CD4-positive, alpha-beta T cell treated with Interferon gamma for 1 hour (primary cell): Measurements from ENCODE around the gene SIX6.
"Not testable (repeated sequence)": the region's sequence is repeated elsewhere in the genome, so short reads cannot be mapped to it uniquely, and the experiment has no call there.

Experiments
- DNase-seq: peaks from one replicate; pipeline ENCODE4 v3.0.0-alpha.2; 2020

Gene SIX6

DNA sequence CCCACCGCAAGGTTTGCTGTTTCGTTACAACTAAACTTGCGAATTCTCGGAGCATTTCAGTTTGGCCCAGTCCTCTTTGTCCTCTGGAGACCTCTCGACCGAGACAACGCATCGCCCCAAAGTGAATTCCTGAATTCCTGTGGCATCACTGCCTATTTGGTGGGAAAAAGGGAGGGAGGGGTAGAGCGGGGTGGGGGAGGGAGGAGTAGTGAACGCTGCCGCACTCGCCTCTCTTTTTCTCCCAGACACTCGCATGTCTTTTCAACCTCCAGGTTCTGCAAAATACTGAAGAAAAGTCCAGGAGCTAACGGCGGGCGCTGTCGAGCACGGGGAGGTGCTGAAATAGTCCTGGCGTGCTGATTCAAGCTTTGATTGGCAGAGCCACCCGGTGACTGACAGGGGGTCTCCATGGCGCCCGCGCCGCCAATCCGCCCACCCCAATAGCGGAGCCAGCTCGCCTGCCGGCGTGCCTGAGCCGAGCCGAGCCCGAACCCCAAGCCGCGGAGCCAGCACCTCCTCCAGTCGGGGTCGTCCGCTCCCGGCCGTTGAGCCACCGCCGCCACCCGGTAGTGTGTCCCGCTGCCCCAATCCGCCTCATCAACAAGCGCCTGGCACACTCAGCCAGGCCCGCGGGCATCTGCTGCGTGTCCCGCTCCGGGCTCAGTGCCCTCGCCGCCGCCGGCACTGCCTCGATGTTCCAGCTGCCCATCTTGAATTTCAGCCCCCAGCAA, at the start of gene SIX6:
Gene SIX6, plus strand, starts transcription at position 440 of the 731 bp plus-strand sequence. Its CDS starts 253 bp downstream, at position 693.
- no peak for DNase-seq

DNA sequence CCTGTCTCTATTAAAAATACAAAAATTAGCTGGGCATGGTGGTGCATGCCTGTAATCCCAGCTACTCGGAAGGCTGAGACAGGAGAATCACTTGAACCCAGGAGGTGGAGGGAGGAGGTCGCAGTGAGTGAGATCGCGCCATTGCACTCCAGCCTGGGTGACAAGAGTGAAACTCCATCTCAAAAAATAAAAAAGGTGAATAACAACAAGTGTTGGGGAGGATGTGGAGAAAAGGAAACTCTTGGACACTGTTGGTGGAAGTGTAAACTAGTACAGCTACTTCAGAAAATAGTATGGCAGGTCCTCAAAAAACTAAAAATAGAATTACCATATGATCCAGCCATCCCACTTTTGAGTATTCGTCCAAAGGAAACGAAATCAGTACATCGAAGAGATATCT, 28.7 kb upstream of the SIX6 start:
- not testable (repeated sequence) for DNase-seq

DNA sequence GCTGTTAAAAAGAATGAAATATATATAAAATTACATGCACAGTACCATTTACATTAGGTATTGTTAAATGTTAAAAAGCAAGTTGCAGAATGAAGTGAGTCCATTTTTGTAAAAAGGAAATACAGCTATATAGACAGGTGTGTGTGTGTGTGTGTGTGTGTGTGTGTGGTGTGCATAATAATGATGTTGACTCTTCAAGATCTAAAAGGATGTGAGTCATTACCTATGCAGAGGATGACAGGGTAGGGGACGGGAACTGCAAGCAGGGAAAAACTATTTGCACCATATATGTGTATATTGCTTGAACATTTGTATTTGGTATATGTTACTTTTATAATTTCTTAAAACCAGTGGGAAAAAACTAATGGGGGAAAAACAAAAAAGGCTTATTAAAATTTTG, 26.2 kb upstream of the SIX6 start:
- DNase-seq, result no peak

DNA sequence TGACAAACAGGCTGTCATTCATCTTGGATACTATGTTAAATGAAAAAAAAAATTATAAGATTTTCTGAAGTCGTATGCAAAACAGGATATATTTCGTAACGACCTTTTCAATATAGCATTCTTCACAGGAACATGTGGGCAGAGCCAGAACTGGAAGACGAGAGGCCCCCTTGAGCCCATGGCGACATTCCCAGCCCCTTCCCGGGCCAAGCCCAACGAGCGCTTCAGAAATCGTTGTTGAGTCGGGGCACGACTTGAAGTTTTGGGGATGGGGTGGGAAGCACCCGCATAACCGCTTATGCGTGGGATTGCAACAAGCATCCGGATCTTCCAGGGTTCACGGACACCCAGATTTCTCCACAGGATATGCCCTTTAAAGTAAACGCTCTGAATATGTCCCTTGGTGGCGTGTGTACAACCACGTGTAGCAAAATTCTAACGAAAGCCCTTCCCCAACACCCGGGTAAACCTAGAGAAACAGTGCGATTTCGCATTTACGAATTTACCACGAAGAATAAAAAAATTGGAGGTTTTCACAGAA, 23.8 kb upstream of the SIX6 start:
- DNase-seq, result no peak

DNA sequence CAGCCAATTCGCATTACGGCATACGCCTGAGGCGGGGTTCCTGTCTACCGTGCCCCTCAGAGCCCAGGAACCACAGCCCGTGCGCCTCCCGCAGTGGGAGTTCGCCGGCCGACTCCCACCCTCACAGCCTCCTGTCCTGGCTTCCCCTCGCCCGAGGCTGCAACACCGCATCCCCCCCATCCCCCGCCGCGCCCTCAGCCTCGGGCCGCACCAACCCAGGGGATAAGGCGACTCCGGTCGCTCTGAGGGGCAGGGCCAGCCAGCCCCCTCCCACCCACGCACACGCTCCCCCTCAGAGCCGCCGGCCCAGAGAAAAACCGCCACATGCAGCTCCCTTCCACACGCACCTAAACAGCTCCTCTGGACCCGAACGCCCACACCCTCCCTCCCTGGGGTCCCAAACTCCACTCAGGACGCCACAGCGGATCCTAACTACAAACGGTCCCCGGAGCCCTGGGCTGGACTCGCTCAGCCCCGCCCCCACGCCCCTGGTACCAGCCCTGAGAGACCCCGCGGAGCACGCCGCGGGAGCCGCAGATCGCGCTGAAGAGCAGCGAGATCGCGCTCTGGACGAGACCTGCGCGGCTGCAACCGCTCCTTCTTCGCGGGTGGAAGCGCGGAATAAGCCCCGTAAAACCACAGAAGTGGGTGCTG, 23.2 kb upstream of the SIX6 start, which contains the start of gene C14orf39:
Gene C14orf39, minus strand, starts transcription at position 466 of the 654 bp plus-strand sequence. CDS start 985 bp downstream, outside the sequence.
- no peak for DNase-seq

DNA sequence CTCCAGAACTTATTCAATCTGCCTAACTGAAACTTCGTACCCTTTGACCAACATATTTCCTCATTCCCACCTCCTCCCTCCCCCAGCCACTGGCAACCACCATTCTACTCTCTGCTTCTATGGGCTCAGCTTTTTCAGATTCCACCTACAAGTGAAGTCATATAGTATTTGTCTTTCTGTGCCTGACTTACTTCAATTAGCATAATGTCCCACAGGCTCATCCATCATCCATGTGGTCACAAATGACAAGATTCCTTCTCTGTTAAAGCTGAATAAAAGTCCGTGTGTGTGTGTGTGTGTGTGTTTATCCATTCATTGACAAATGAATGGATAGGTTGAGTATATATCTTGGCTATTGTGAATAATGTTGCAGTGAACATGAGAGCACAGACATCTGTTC, 21.7 kb upstream of the SIX6 start:
- DNase-seq, result no peak

DNA sequence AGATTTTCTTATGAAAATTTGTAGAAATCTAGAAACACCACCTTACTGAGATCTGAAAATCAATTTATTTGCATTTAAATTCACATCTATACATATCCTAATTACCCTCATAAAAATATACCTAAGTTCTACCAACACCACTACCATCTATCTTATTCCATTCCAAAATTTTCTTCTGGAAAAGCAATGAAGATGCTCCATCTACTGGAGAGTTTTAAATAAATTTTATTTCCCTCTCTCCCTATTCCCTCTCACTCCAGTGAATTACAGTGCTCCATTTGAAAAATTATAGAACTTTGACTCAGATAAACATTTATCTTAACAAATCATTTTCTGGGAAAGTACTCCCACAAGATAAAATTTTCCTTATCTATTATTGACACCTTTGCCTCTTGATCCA, 20.8 kb upstream of the SIX6 start:
- no peak for DNase-seq

DNA sequence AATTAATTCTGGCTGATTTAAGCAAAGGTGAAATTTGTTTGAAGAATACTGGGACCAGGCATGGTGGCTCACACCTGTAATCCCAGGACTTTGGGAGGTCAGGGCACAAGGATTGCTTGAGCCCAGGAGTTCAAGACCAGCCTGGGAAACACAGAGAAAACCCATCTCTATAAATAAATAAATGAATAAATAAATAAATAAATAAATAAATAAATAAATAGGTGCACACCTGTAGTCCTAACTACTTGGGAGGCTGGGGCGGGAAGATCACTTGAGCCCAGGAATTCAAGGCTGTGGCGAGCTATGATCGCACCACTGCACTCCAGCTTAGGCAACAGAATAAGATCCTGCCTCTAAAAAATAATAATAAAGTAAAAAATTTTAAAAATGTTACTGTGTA, 18.7 kb upstream of the SIX6 start:
- no peak for DNase-seq

DNA sequence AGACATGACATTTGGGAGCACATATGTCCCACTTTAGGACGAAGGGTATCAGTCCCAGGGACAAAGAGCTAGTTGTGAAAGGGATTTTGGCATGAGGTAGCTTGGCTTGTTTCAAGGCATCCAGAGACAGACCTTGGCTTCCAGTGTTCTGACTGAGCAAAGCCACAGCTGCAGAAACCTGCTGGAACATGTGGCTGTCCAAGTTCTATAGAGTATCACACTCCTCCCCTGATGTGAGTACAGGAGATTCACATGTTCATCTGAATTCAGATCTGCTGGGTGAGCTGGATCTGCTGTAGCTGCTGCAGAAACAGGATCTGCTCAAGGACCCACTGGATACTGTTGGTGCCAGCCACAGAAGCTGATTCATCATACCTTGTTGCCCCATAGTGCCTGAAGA, 13.0 kb upstream of the SIX6 start:
- no peak for DNase-seq

DNA sequence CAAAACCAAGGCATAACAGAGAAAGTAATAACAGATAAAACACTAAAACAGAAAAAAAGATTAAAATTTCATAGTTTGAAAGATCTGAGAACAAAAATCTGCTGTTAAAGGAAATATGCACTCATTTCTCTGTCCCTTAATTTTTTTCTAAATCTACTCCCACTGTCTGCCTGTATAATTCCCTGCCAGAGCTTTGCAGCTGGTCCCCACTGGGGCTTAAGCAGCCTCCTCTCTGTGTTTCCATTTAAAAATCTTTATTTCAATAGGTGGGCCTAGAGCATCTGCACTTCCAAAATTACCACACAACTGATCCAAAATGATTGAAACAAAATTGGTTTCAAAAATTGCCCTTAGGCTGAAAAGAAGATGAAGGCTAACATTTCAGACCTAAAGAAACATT, 6.4 kb upstream of the SIX6 start:
- no peak for DNase-seq

DNA sequence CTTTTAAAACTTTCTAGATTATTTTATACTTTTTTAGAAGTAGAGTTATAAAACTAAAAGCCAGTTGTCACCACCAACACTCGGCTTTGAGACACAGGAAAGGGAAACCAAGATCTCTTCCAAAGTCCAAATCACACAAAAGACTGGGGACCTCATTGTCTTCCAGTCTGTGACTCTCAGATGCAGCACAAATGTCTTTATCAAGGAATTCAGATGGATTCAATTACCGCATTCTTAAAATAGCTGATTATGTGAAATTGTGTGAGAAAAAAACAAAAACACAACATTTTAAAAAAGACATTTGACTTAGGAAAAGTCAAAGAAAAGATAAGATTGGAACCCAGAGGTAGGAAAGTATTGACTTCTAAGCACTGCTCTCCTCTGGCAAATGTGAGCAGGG, 3.5 kb upstream of the SIX6 start:
- DNase-seq, result no peak

DNA sequence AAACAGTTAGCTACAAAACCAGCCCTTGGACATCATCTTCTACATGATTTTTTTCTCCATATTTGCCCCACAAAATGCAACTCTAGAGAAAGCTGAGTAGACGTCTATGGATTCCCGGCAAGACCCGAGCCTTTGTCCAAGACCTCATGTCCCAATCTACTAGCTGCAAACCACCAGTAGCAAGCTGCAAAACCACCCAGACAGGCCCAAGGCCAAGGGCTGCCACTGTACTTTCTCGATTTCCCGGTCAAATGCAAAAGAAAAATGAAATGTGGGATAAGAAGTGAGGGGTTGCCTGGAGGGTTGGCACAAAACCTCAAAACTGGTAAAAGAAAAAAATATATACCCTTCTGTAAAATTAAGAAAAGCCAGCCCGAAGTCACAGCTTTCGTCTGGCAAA, 2.9 kb upstream of the SIX6 start:
- no peak for DNase-seq

DNA sequence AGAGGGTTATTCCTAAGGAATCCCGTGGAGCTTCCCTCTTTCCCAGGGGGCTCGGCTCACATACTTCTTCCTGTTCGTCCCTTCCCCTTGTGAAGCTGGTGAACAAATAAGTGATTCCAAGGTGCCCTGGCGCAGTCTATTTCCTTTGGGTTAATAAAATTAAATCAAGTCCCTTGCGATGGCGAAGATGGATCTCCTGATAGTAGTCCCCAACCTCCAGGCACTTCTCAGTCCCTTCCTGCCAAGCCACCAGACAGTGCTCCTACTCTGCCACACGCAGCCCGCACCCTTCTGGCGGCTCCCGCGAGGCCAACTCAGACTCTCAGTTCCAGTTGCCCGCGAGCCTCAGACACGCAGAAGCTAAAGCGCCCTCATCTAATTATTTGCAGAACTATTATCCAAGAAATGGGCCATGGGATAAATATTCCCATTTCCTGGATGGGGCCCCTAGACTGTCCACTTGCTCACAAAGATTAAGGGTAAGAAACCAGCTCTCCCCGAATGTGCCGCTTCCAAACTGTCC, 2.4 kb upstream of the SIX6 start:
- DNase-seq, result no peak

DNA sequence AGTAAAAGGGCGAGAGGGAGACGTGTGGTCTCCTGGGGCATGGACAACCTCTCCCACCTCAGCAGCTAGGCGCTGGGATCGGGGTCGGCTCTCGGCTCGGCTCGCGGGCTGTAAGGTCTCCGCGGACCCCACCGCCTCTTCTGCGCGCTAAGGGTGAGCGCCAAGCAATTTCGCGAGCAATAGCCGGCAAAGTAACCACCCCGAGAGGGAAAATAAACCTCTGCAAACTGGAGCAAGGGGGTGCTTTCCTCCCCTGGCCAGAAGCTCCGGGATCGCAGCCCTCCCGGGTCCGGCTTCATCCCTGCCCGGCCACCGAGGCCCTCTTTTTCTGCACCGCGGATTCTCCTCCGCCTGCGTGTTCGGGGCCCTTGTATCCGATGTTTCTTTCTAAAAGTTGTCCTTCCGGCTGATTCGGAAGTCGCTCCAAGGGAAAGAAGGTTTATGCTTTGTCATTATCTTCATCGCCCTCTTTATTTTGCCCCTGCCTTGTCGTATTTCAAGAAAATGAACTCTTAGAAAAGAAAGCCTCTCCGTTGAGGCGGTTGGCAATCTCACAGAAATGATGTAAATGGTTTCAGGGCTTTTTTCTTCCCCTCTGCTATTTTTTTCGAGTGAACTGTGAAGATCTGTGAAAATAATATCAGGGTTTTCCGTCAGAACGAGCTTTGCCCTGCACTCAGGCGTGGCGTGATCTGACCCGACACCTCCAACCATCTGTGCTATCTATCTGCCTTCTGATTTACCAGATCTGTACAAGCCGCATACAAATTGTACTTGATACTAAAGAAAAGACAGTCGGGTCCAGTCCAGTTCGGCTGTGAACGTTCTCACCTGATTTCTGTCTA, 1.7 kb upstream of the SIX6 start:
- no peak for DNase-seq

DNA sequence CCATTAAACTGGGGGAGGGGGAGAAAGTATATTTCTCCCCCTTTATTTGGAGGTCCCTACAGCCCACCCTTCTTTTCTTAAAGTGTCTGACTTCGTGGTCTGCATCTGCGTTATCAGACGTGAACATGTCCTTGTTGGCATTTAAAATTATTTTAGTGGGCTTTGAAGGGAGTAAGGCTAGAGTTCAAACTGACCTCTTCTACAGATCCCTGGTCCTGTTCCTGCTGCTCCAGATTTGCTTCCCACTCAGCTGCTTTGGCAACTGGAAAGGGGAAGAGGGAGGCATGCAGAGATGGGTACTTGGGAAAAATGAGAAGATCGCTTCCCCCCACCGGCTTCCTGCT, 611 bp upstream of the SIX6 start:
- no peak for DNase-seq

DNA sequence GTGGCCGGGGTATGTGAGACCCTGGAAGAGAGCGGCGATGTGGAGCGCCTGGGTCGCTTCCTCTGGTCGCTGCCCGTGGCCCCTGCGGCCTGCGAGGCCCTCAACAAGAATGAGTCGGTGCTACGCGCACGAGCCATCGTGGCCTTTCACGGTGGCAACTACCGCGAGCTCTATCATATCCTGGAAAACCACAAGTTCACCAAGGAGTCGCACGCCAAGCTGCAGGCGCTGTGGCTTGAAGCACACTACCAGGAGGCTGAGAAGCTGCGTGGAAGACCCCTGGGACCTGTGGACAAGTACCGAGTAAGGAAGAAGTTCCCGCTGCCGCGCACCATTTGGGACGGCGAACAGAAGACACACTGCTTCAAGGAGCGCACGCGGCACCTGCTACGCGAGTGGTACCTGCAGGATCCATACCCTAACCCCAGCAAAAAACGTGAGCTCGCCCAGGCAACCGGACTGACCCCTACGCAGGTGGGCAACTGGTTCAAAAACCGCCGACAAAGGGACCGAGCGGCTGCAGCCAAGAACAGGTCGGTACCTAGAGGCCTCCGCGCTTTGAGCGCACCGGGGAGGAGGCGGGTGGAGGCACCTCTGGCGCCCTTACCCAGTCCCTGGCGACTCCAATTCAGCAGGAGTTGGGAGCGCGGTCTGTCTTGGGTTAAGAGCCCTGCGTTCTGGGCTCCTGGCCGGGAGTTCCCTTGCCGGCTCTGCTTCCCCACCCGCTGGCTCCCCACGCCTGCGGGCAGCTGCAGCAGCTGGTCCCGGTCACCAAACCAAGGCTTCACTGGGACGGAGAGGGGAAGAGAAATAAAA, 700 bp downstream of the SIX6 start:
- DNase-seq, result no peak

DNA sequence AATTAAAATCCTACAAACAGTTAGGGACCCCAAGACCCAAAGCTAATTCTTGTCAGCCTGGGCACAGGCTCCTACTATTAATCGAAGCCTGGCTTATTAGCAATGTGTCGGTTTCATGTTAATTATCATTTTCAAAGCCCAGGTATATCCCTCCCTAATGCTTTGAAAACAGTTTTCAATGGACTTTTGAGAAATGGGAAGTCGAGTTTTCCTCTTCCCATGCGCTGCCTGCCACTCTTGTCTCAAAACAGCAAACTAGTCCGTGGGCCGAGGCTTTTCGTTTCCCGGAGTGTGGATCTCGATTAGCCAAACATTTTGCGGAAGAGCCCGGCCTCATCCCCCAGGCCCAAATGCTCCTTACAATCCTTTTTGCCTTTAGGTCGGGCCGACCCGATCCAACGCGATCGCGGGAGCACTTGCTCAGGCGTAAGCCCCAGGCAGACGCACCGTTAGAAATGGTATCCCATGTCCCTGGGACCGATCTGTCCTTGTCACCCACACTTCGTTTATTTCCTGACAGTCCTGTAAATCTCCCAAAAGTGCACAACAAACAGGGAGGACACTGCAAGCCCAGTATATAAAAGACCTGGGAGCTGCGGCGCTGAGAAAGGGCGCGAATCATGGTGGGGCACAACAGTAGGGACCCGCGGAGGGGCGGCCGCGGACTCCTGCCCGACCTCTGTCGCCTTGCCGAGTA, 1.5 kb downstream of the SIX6 start:
- no peak for DNase-seq

DNA sequence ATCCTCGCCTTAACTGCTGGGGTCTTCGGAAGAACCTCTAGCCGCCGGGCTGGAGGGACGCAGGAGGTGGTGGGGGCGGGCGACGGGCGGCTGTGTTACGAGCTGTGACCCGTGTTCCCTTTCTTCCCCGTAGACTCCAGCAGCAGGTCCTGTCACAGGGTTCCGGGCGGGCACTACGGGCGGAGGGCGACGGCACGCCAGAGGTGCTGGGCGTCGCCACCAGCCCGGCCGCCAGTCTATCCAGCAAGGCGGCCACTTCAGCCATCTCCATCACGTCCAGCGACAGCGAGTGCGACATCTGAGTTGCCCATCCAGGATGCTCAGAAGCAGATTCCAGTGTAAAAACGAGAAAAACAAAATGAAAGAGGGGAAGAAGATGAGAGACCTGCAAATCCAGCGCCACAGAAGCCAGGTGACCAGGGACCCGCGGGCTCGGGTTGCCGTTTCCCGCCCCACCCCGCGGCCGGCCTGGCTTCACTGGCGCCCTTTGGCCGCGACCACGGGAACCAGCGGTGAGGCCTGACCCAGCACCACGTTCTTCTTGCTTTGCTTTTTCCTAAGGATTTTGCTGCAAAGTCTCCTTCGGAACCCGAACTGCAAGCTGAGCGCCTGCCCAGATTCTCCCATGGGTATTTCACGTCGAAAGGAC, 2.1 kb downstream of the SIX6 start:
- no peak for DNase-seq

DNA sequence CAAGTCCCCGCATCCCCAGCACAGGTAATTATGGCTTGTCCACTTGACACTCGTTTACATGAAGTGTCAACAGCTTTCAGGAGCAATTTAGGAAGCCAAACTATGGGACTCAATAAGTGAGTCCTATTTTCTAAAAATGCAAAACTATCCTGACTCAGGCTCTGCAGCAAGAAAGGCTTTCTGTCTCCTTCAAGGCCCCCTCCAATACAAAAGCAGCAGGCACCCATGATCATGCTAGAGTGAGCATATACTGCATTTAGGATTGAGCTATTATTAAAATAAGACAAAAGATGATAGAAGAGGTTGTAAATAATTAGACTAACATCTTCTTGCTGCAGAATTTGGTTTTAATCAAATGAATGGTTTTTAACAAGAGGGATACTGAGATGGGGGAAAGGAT, 3.2 kb downstream of the SIX6 start:
- no peak for DNase-seq

DNA sequence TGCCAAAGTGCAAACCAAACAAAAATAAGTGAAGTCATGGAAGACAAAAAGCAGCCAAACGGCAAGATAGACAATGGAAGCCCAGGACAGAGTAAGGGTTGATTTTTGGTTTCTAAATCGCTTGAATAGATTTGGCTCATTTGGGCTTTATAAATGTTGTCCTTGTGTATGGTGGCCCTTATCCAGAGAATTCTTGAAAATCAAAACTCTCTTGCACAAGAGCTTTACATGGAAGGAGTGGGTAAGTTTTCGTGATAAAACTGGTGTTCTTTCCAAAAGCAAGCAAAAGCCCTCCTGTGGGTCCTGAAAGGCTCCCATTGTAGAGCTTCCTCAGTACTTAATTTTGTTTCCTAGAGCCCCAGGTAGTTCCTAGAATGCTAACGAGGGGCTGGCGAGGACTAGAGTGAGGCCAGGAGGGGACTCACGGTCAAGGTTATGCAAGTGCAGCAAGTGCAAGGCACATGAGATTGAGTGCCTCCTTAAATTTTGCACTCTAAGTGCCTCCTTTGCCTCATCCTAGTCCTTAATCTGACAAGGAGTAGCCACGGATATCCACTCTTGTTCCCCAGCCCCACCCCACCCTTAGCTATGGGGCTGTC, 4.1 kb downstream of the SIX6 start:
- no peak for DNase-seq

DNA sequence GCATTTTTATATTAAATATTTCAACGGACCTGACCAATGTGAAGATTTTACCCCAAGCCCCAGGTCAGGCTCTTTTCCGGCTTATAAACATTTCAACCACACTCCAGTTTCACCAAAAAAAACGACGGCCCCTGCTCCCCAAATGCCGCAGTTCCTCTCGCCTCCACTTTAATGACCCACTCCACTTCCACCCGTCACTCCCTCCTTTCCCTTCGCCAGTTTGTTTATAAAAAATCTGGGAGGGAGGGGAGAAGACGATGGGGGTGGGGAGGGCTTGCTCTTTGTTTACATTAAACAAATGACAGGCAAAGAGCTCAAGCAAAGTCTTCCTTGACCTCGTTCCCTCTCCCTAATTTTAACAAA, 5.4 kb downstream of the SIX6 start:
- DNase-seq, result no peak
